Activated CD8-positive, alpha-beta memory T cell treated with anti-CD3 and anti-CD28 coated beads for 36 hours (primary cell): ENCODE measurements around the gene ZDHHC6. TPM values are rescaled to one million over a fixed set of nuclear protein-coding genes. Genes with fewer than 3 reads are reported as not detected.
"Not testable (repeated sequence)": the region's sequence is repeated elsewhere in the genome, so short reads cannot be mapped to it uniquely, and the experiment has no call there.

Source experiments
- CTCF ChIA-PET: fragments of 350-600 bp; sonication (Branson Sonifier 250); formaldehyde crosslinking; loops from one replicate; lab custom pipeline; 2021; ENCODE audit warnings: antibody characterized with exemption; lab: Charles Lee
- POLR2A ChIA-PET: fragments of 350-600 bp; sonication (Branson Sonifier 250); formaldehyde crosslinking; loops from one replicate; lab custom pipeline; 2021; ENCODE audit warnings: antibody characterized with exemption; lab: Charles Lee
- total RNA-seq, 2 experiments: library from RNA; stranded (reverse); gene quantifications; one replicate each; pipeline ENCODE4 v1.2.3, GENCODE V29; 2021

Gene ZDHHC6, protein sequence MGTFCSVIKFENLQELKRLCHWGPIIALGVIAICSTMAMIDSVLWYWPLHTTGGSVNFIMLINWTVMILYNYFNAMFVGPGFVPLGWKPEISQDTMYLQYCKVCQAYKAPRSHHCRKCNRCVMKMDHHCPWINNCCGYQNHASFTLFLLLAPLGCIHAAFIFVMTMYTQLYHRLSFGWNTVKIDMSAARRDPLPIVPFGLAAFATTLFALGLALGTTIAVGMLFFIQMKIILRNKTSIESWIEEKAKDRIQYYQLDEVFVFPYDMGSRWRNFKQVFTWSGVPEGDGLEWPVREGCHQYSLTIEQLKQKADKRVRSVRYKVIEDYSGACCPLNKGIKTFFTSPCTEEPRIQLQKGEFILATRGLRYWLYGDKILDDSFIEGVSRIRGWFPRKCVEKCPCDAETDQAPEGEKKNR
- total RNA-seq: 10 to 100 TPM; 52.8 to 58.4 TPM

- CTCF ChIA-PET: interaction anchor here (1.0 to 1.1 kb wide), 2 partner anchors 12 to 14 kb away, joined by 3 read pairs; no protein-coding TSS in a partner anchor
- POLR2A ChIA-PET: interaction anchor here (0.8 to 1.5 kb wide), 5 partner anchors 9 to 263 kb away, joined by 3 to 6 read pairs (median 3); partner anchors contain the start of gene GPAM
Observed at GRCh38 chr10:112446855-112447619, at the start of gene ZDHHC6, which contains the start of gene VTI1A. Gene ZDHHC6 (minus strand): TSS chr10:112446914. CDS start chr10:112445436, 1,478 bp downstream. Gene VTI1A (plus strand): TSS chr10:112447215. CDS start chr10:112447374, 159 bp downstream.

- CTCF ChIA-PET: no interaction called here
- POLR2A ChIA-PET: no interaction called here
Observed at GRCh38 chr10:112492736-112493135, 46.0 kb upstream of the ZDHHC6 start.

DNA sequence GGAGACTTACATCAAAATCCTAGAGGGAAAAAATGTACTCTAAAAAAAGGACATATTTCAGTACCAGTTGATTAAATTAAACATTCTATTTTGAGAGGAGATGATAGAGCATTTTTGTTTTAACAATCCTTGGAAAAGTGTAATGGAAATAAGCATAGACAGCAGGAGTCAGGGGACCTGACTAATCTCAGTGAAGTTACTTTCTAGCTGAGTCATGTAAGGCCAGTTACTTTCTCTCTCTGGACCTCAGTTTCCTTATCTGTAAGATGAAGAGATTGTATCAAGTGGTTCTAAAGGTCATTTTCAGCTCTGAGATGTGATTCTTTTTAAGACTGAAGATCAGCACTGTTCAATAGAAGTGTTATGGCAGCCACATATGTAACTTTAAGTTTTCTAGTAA lies 44.4 kb upstream of the ZDHHC6 start:
- ChIA-PET POLR2A (interaction anchor here (0.7 kb wide), 1 partner anchor 39 kb away, joined by 6 read pairs; no protein-coding TSS in a partner anchor), CTCF (interaction anchor here (0.9 kb wide), 1 partner anchor 19 kb away, joined by 3 read pairs; no protein-coding TSS in a partner anchor)

- POLR2A ChIA-PET: interaction anchor here (0.7 kb wide), 1 partner anchor 38 kb away, joined by 6 read pairs; no protein-coding TSS in a partner anchor
- CTCF ChIA-PET: no interaction called here
Observed at GRCh38 chr10:112490545-112490944, 43.8 kb upstream of the ZDHHC6 start.

DNA sequence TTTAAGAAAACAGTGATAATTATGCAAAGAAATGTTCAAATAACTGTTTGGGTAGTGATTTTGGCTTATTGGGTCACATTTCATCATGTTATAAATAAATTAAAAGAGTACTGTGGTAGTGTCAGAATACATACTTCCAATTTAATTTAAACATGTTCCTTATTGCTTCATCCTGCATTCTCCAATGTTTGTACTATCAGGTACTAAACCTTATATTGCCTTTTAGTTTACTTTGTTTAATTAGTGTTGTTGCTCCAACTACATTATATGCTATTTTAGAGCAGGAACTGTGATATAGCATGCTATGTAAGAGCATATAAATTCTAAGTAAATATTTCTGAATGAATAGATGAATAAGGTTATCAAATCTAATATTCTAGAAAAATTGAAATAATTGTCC lies 41.2 kb upstream of the ZDHHC6 start:
- ChIA-PET CTCF (no interaction called here), POLR2A (no interaction called here)

GRCh38 chr10:112484399-112484798 lies 37.7 kb upstream of the ZDHHC6 start:
- POLR2A ChIA-PET: interaction anchor here (0.7 kb wide), 1 partner anchor 334 kb away, joined by 5 read pairs; no protein-coding TSS in a partner anchor
- CTCF ChIA-PET: no interaction called here

DNA sequence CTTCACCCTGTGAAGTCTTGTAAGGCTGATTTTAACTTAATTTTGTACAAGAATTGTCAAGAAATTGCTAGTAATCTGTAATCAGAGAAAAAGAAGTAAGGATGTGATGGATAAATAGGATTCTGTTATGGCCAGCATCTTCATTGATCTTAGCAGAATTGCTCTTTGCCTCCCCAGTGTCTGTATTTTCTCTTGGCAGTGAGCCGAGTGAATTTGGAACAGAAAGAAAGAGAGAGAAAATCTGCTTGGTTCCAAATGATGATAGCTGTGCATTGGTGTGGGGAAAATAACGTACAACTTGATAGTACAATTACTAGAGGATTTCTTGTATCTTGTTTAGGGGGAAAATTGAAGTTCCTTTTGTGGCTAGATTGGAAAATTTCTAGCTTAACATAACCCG lies 34.9 kb upstream of the ZDHHC6 start:
- ChIA-PET POLR2A (no interaction called here), CTCF (no interaction called here)

GRCh38 chr10:112475575-112476218 lies 29.0 kb upstream of the ZDHHC6 start:
- ChIA-PET CTCF (interaction anchor here (1.5 kb wide), 1 partner anchor 55 kb away, joined by 4 read pairs; no protein-coding TSS in a partner anchor), POLR2A (no interaction called here)

- CTCF ChIA-PET: interaction anchor here (0.5 to 1.9 kb wide), 9 partner anchors 9 to 337 kb away, joined by 3 to 7 read pairs (median 3); no protein-coding TSS in a partner anchor
- POLR2A ChIA-PET: interaction anchor here (0.8 kb wide), 1 partner anchor 295 kb away, joined by 5 read pairs; no protein-coding TSS in a partner anchor
Observed at GRCh38 chr10:112471878-112472487, 25.3 kb upstream of the ZDHHC6 start.

GRCh38 chr10:112467541-112468075 lies 20.9 kb upstream of the ZDHHC6 start:
- ChIA-PET POLR2A (no interaction called here), CTCF (no interaction called here)

DNA sequence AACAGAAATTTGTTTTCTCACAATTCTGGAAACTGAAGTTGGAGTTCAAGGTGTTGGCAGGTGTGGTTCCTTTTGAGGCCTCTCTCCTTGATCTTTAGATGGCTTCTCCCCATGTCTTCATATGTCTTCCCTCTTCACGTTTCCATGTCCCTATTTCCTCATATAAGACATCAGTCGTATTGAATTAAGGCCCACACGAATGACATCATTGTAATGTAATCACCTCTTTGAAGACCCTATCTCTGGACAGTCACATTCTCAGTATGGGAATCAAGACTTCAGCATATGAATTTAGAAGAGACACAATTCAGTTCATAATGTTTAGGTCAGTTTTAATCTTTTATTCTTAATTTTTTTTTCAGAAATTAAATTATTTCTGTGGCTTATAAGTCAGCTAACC lies 20.1 kb upstream of the ZDHHC6 start:
- ChIA-PET CTCF (no interaction called here), POLR2A (no interaction called here)

GRCh38 chr10:112465299-112465883 lies 18.7 kb upstream of the ZDHHC6 start:
- ChIA-PET POLR2A (no interaction called here), CTCF (no interaction called here)

- CTCF ChIA-PET, POLR2A ChIA-PET: not testable (repeated sequence)
Observed at GRCh38 chr10:112464074-112464473, 17.4 kb upstream of the ZDHHC6 start.

- CTCF ChIA-PET: interaction anchor here (1.2 kb wide), 1 partner anchor 11 kb away, joined by 4 read pairs; no protein-coding TSS in a partner anchor
- POLR2A ChIA-PET: interaction anchor here (1.7 kb wide), 1 partner anchor 14 kb away, joined by 5 read pairs; the partner anchor contains the start of genes VTI1A and ZDHHC6
Observed at GRCh38 chr10:112461029-112461887, 14.5 kb upstream of the ZDHHC6 start.

DNA sequence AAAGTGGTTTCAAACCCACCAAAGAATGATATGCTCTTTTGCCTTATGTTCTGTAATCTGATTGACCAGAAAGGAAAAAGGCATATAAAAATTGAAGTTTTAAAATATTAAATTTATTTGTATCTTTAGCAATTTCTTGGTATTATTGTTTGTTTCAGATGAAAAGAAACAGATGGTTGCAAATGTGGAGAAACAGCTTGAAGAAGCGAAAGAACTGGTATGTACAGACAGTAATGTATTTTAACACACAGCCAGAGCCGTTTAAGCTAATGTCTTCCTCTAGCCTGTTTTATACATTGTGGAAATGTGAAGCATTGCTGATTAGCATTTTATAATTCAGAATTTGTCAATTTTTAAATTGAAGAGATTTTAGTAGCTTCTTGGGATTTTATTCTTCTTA lies 13.7 kb upstream of the ZDHHC6 start:
- ChIA-PET CTCF (no interaction called here), POLR2A (interaction anchor here (1.7 kb wide), 1 partner anchor 13 kb away, joined by 5 read pairs; the partner anchor contains the start of genes VTI1A and ZDHHC6)

DNA sequence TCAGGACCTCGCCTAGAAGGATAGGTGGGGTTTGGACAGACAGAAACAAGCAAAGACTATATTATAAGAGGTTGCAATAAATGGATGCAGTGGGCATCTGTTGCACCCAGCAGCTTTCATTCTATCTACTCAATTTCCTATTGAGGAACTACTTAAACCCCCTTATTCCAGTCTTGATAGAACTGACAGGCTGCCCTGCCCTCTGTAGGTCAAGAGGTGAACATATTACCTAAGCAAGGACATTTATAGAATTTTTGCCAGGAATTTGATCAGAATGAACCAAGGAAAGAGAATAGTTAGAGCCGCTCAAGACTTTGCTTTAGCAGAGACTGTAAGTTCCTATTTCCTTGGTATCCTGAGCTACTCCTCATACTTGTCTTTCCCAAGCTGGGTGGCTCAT lies 9.8 kb upstream of the ZDHHC6 start:
- POLR2A ChIA-PET: interaction anchor here (0.6 to 2.1 kb wide), 3 partner anchors 9 to 169 kb away, joined by 3 to 6 read pairs (median 5); partner anchors contain the start of genes VTI1A and ZDHHC6
- CTCF ChIA-PET: interaction anchor here (1.0 to 1.8 kb wide), 4 partner anchors 15 to 148 kb away, joined by 3 to 7 read pairs (median 4); no protein-coding TSS in a partner anchor
